Uterus (tissue), 4 donors: ENCODE results near the gene PHC2. TPM values are rescaled to one million over a fixed set of nuclear protein-coding genes. Genes with fewer than 3 reads are reported as not detected.

ENCODE experiments used
- DNase-seq, 2 donors: peaks; one replicate each; pipeline ENCODE4 v3.0.0-alpha.2; 2019 to 2020
- H3K27ac ChIP-seq, 2 donors: fragments of 200-600 bp; sonication (generic); 1 replicate in 1 of 2; 2 replicates in 1 of 2; pipeline ENCODE4 v1.5.1; 2016 to 2018
- H3K27me3 ChIP-seq, 2 donors: fragments of 200-600 bp; sonication (generic); one replicate each; pipeline ENCODE4 v1.5.1; 2018 to 2019; ENCODE audit warnings: control low read depth in 1 of 2
- H3K36me3 ChIP-seq, 2 donors: fragments of 200-600 bp; sonication (generic); one replicate each; pipeline ENCODE4 v1.5.1; 2019; ENCODE audit warnings: control low read depth in 1 of 2
- H3K4me1 ChIP-seq, 2 donors: fragments of 200-600 bp; sonication (generic); one replicate each; pipeline ENCODE4 v1.5.1; 2018 to 2019; ENCODE audit warnings: control low read depth in 1 of 2
- H3K4me3 ChIP-seq, 2 donors: fragments of 200-600 bp; sonication (generic); 1 replicate in 1 of 2; 2 replicates in 1 of 2; pipeline ENCODE4 v1.5.1; 2018 to 2019; ENCODE audit warnings: mild to moderate bottlenecking in 1 of 2
- H3K9me3 ChIP-seq, 2 donors: fragments of 200-600 bp; sonication (generic); one replicate each; pipeline ENCODE4 v1.5.1; 2019; ENCODE audit warnings: control low read depth in 1 of 2
- POLR2A ChIP-seq, 2 donors: fragments of 450-650 bp; IDR thresholded peaks; one replicate each; pipeline ENCODE4 v1.6.1; 2016; ENCODE audit warnings: antibody characterized with exemption in 2 of 2, mild to moderate bottlenecking in 1 of 2, moderate library complexity in 1 of 2
- intact Hi-C: fragments of 100-400 bp; cut with DNase I; formaldehyde crosslinking; loops from one replicate; pipeline ENCODE4 v1.15.1; 2023; ENCODE audit warnings: low total_unique reads
- total RNA-seq, 4 donors: library from RNA; depleted of rRNA in 3 of 4; stranded (reverse); fragments of >200 nt in 3 of 4; gene quantifications; one replicate each; pipeline versions ENCODE4 v1.1.0 to v1.2.4, GENCODE V29; 2014 to 2023
- TF ChIP-seq, protein P1 (sequence below), 4 experiments: fragments of 200-600 bp in 2 of 4; fragments of 450-650 bp in 2 of 4; sonication (generic) in 2 of 4; IDR thresholded peaks; one replicate each; pipeline ENCODE4 v1.5.1; 2016 to 2019; ENCODE audit warnings: antibody characterized with exemption in 4 of 4, mild to moderate bottlenecking in 2 of 4, moderate library complexity in 1 of 4
- donor health status: DM: yes; HTN: yes; CAD: no.

Gene PHC2
- total RNA-seq, 4 donors from 2014 or later = 51.5 to 203 (median 102) TPM

DNA sequence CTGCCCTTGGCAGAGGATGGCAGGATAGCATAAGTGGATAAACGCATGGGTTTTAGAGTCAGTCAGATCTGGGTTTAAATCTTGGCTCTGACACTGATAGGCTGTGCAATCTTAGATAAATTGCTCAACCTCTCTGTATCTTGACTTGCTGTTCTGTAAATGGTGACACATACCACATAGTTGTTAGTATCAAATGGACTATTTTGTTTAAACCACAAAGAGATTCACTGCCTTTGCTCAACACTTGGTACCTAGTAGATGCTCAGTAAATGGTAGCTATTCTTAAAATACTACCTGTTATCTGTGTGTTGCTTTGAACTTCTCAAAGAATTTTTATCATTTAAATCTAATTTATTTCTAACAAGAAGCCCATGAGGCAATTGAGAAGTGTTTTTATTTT, 70.5 kb downstream of the PHC2 start:
- DNase-seq = no peak
- no peaks in the 10 kb centered on the region for H3K9me3 ChIP-seq
- intact Hi-C loops = no loop called here
- no peaks in the 10 kb centered on the region for H3K36me3 ChIP-seq
- TF ChIP-seq, protein P1, sequence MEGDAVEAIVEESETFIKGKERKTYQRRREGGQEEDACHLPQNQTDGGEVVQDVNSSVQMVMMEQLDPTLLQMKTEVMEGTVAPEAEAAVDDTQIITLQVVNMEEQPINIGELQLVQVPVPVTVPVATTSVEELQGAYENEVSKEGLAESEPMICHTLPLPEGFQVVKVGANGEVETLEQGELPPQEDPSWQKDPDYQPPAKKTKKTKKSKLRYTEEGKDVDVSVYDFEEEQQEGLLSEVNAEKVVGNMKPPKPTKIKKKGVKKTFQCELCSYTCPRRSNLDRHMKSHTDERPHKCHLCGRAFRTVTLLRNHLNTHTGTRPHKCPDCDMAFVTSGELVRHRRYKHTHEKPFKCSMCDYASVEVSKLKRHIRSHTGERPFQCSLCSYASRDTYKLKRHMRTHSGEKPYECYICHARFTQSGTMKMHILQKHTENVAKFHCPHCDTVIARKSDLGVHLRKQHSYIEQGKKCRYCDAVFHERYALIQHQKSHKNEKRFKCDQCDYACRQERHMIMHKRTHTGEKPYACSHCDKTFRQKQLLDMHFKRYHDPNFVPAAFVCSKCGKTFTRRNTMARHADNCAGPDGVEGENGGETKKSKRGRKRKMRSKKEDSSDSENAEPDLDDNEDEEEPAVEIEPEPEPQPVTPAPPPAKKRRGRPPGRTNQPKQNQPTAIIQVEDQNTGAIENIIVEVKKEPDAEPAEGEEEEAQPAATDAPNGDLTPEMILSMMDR (IDR thresholded peaks at IDR 0.05) = no peak
- no peak for TF ChIP-seq POLR2A (IDR thresholded peaks at IDR 0.05)
- no peak overlapping the region for H3K27ac ChIP-seq
- no peaks in the 10 kb centered on the region for H3K27me3 ChIP-seq
- H3K4me3 ChIP-seq = no peak overlapping the region
- H3K4me1 ChIP-seq = peaks cover 0 to 20% of the 10 kb centered on the region in 2 donors

DNA sequence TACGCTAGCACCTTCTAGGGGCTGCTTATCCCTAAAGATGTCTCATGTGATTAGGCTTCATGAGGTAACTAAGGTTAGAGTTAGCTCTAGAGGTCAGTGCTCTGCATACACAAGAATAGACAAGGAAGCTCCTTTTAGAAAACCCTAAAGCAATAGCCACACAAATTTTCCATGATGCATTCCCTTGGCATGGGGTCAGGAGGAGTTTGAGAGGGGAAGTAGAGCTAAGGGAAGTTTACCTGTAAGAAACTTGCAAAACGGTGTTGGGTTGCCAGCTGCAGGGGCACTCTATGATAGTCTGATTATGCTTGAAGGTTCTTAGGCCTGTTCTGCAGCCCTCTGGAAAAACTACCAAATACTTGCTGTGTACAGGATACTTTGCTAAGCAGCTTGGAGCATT, 71.0 kb downstream of the PHC2 start:
- no peak for DNase-seq
- TF ChIP-seq, protein P1 (IDR thresholded peaks at IDR 0.05) = no peak
- no peak for TF ChIP-seq POLR2A (IDR thresholded peaks at IDR 0.05)
- Histone ChIP-seq H3K4me3 (no peak overlapping the region), H3K4me1 (peaks cover 0 to 17% of the 10 kb centered on the region in 2 donors), H3K36me3 (no peaks in the 10 kb centered on the region), H3K27ac (no peak overlapping the region), H3K27me3 (no peaks in the 10 kb centered on the region), H3K9me3 (no peaks in the 10 kb centered on the region)
- intact Hi-C loops = no loop called here

DNA sequence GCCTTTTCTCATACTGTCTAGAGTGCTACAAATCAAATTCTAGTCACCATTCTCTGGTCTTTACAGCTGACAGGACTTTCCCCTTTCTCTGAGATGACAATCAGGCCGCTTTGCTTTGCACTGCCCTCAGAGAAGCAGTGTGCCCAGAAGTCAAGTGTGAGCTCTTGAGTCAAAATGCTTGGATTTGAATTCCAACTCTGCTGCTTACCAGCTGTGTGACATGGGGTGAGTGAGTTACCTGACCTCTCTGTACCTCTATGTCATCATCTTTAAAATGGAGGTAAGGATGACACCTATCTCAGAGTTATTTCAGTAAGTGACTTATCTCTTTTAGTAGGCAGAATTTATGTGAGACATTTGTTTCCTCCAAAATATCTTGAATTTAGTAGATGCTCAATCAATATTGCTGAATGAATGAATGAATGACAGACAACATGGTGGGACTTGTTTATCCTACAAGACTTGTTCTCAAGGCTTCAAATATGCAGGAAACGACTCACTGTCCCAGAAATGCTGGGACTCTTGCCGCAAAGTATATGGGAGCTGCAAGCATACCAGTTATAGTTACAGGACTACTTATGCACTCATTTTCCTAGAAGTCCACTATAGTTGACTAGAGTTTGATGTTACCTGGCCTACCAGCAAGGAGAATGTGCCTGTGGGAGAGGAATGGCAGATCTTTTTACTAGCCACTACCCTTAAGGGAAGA, 71.9 kb downstream of the PHC2 start:
- H3K36me3 ChIP-seq = no peaks in the 10 kb centered on the region
- no peak for DNase-seq
- no peak overlapping the region for H3K4me3 ChIP-seq
- H3K9me3 ChIP-seq = no peaks in the 10 kb centered on the region
- intact Hi-C loops = no loop called here
- TF ChIP-seq, protein P1 (IDR thresholded peaks at IDR 0.05) = no peak
- no peak for TF ChIP-seq POLR2A (IDR thresholded peaks at IDR 0.05)
- H3K4me1 ChIP-seq = peaks cover 0 to 8% of the 10 kb centered on the region in 2 donors
- H3K27ac ChIP-seq = no peak overlapping the region
- no peaks in the 10 kb centered on the region for H3K27me3 ChIP-seq

DNA sequence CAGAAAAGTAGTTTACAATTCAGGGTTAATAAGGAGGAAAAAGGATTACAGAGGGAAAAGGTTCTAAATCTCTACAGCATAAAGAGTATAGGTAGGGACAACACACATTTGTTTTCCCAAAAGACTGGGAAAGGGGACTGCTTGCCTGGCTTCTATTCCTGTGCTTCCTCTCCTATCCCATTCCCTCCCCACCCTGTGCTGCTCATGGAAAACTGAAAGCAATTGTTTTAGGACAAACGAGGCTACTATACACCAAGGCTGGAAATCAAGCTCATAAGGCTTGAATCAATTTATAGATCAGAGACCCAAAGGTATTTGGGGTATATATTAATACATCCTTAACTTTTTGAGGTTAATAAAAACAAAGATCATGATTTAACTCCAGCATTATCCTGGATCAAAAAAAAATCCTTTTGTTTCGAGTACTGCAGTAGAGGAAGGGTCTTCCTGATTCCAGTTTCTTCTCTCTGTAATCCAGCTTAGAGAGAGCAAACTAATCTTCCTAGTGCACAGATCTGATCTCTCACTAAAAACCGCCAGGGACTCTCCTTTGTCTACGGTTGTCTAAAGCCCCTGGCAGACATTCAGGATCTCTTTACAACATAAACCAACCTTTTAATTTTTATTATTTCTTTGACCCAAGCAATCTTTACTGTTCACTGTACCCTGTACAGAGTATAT, 72.6 kb downstream of the PHC2 start:
- no peak overlapping the region for H3K4me3 ChIP-seq
- TF ChIP-seq POLR2A (IDR thresholded peaks at IDR 0.05) = no peak
- TF ChIP-seq, protein P1 (IDR thresholded peaks at IDR 0.05) = no peak
- intact Hi-C loops = no loop called here
- DNase-seq = no peak
- peaks cover 0 to under 1% of the 10 kb centered on the region in 2 donors for H3K4me1 ChIP-seq
- H3K27ac ChIP-seq = no peak overlapping the region
- no peaks in the 10 kb centered on the region for H3K9me3 ChIP-seq
- H3K27me3 ChIP-seq = no peaks in the 10 kb centered on the region
- no peaks in the 10 kb centered on the region for H3K36me3 ChIP-seq

DNA sequence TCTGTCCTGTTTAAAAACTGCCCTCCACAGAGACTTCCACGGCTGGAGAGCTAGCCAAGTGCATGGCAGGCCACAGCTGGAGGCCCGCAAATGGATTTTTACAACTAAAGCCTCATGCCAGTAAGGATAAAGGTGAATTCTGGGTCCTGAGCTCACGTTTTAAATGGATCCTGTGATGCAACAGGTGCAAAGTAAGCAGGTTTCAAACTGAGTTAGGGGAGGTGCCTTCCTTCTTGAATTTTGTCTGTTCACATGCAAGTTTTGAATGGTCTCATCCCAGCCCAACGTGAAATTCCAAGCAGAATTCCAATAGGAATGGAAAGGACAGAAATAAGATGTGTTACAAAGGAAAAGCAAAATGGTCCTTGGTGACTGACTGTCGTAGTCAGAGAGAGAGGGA, 73.8 kb downstream of the PHC2 start:
- no peak for DNase-seq
- TF ChIP-seq, protein P1 (IDR thresholded peaks at IDR 0.05) = no peak
- TF ChIP-seq POLR2A (IDR thresholded peaks at IDR 0.05) = no peak
- H3K4me1 ChIP-seq = no peaks in the 10 kb centered on the region
- H3K27me3 ChIP-seq = no peaks in the 10 kb centered on the region
- no peak overlapping the region for H3K4me3 ChIP-seq
- no peak overlapping the region for H3K27ac ChIP-seq
- intact Hi-C loops = no loop called here
- H3K36me3 ChIP-seq = no peaks in the 10 kb centered on the region
- H3K9me3 ChIP-seq = no peaks in the 10 kb centered on the region
